Measurements from ENCODE around the gene GAK.

The GAK gene

GRCh38 chr4:857461-857860, 74.7 kb downstream of the GAK start:
- DNase-seq (ENCODE audit: extremely low spot score, insufficient read length, low read depth) (no peak), FAIRE-seq (no peak)

GRCh38 chr4:856225-856901, 75.8 kb downstream of the GAK start:
- no peak for DNase-seq (ENCODE audit: extremely low spot score, insufficient read length, low read depth)
- FAIRE-seq, result no peak

- no peak for DNase-seq (ENCODE audit: extremely low spot score, insufficient read length, low read depth)
- FAIRE-seq, result no peak
These were observed 76.3 kb downstream of the GAK start for GRCh38 chr4:855880-856224.

GRCh38 chr4:854356-854755, 77.8 kb downstream of the GAK start:
- FAIRE-seq (no peak), DNase-seq (ENCODE audit: extremely low spot score, insufficient read length, low read depth) (no peak)

GRCh38 chr4:853416-853781, 78.7 kb downstream of the GAK start:
- DNase-seq (ENCODE audit: extremely low spot score, insufficient read length, low read depth) (no peak), FAIRE-seq (no peak)

- FAIRE-seq, result no peak
- DNase-seq (ENCODE audit: extremely low spot score, insufficient read length, low read depth), result no peak
These were observed 80.2 kb downstream of the GAK start for GRCh38 chr4:851701-852430.

- FAIRE-seq, result no peak
- DNase-seq (ENCODE audit: extremely low spot score, insufficient read length, low read depth), result no peak
These were observed 81.7 kb downstream of the GAK start for GRCh38 chr4:850323-850945.

GRCh38 chr4:849478-850175, 82.5 kb downstream of the GAK start:
- DNase-seq (ENCODE audit: extremely low spot score, insufficient read length, low read depth) (no peak), FAIRE-seq (no peak)

- no peak for DNase-seq (ENCODE audit: extremely low spot score, insufficient read length, low read depth)
These were observed 83.2 kb downstream of the GAK start for GRCh38 chr4:848803-849477.

GRCh38 chr4:848307-848691, 83.8 kb downstream of the GAK start:
- DNase-seq (ENCODE audit: extremely low spot score, insufficient read length, low read depth), result no peak
- FAIRE-seq, result no peak

More at GRCh38 chr4:848803-849477, 83.2 kb downstream of the GAK start:
- no peak for FAIRE-seq

- FAIRE-seq, result no peak
- DNase-seq (ENCODE audit: extremely low spot score, insufficient read length, low read depth), result no peak
These were observed 86.3 kb downstream of the GAK start for GRCh38 chr4:845836-846251.

GRCh38 chr4:845233-845835, 86.8 kb downstream of the GAK start:
- no peak for DNase-seq (ENCODE audit: extremely low spot score, insufficient read length, low read depth)
- FAIRE-seq, result no peak

GRCh38 chr4:844752-845232, 87.3 kb downstream of the GAK start:
- no peak for FAIRE-seq

GRCh38 chr4:839675-840443, 92.3 kb downstream of the GAK start:
- no peak for FAIRE-seq
- no peak for DNase-seq (ENCODE audit: extremely low spot score, insufficient read length, low read depth)

More at GRCh38 chr4:844752-845232, 87.3 kb downstream of the GAK start:
- DNase-seq (ENCODE audit: extremely low spot score, insufficient read length, low read depth), result no peak

GRCh38 chr4:837772-838171, 94.3 kb downstream of the GAK start:
- FAIRE-seq (no peak), DNase-seq (ENCODE audit: extremely low spot score, insufficient read length, low read depth) (no peak)

- DNase-seq (ENCODE audit: extremely low spot score, insufficient read length, low read depth), result no peak
- no peak for FAIRE-seq
These were observed 95.3 kb downstream of the GAK start for GRCh38 chr4:836750-837301.

- FAIRE-seq, result no peak
- no peak for DNase-seq (ENCODE audit: extremely low spot score, insufficient read length, low read depth)
These were observed 96.1 kb downstream of the GAK start for GRCh38 chr4:836003-836511.

GRCh38 chr4:835148-836002, 96.7 kb downstream of the GAK start:
- DNase-seq (ENCODE audit: extremely low spot score, insufficient read length, low read depth), result no peak
- FAIRE-seq, result no peak
